Measurements from ENCODE around the gene DPP7. TPM values are rescaled to one million over a fixed set of nuclear protein-coding genes. Genes with fewer than 3 reads are reported as not detected.

The DPP7 gene
- total RNA-seq, 2 experiments from 2014 or later = 344 to 349 TPM

GRCh38 chr9:137130176-137130755 lies 15.7 kb upstream of the DPP7 start:
- Mint-ChIP-seq H3K27ac (peak overlapping the region; percentile 73), H3K4me1 (ENCODE audit: low read depth) (peaks cover 30% of the 10 kb centered on the region), H3K4me3 (peak overlapping the region; percentile 82), H3K36me3 (ENCODE audit: low read depth) (peaks cover 11% of the 10 kb centered on the region), H3K27me3 (peaks cover 15% of the 10 kb centered on the region), H3K9me3 (no peaks in the 10 kb centered on the region)
- H3K4me3 ChIP-seq (ENCODE audit: low read length) = peak overlapping the region; percentile 72
- TF ChIP-seq CTCF (IDR thresholded peaks at IDR 0.05) = no peak
- ATAC-seq (ENCODE audit: poor library complexity) (no peak), DNase-seq (no peak)
- H3K36me3 ChIP-seq (ENCODE audit: insufficient read depth, low read length) = no peaks in the 10 kb centered on the region
- CTCF ChIA-PET = interaction anchor here (0.7 to 2.3 kb wide), 11 partner anchors 9 to 106 kb away, joined by 3 to 7 read pairs (median 5); partner anchors contain the start of genes CYSRT1, MAN1B1, RNF208 and SSNA1
- peaks cover 5 to 7% of the 10 kb centered on the region in 2 experiments for H3K27me3 ChIP-seq (ENCODE audit: control insufficient read depth in 1 of 2, insufficient read depth in 2 of 2, low read length in 2 of 2)
- peak overlapping the region in 1 of 2 donors; percentile 60 for H3K27ac ChIP-seq (ENCODE audit: low read depth in 1 of 2, low read length in 2 of 2)
- peaks cover 37% of the 10 kb centered on the region for H3K4me1 ChIP-seq (ENCODE audit: insufficient read depth, low read length)
- POLR2A ChIA-PET = interaction anchor here (0.5 to 3.7 kb wide), 23 partner anchors 9 to 340 kb away, joined by 3 to 46 read pairs (median 6); partner anchors contain the start of genes ANAPC2, CYSRT1, GRIN1 and MAN1B1
- intact Hi-C loops (cut with DNase I, micrococcal nuclease) = no loop called here
- peaks cover 4 to 19% of the 10 kb centered on the region in 2 experiments for H3K9me3 ChIP-seq (ENCODE audit: control insufficient read depth in 1 of 2, insufficient read depth in 1 of 2, low read length in 2 of 2)

GRCh38 chr9:137129456-137130175 lies 15.1 kb upstream of the DPP7 start:
- Mint-ChIP-seq H3K27me3 (peaks cover 8% of the 10 kb centered on the region), H3K36me3 (ENCODE audit: low read depth) (peaks cover 11% of the 10 kb centered on the region), H3K4me3 (peak overlapping the region; percentile 94), H3K4me1 (ENCODE audit: low read depth) (peaks cover 30% of the 10 kb centered on the region), H3K27ac (peak overlapping the region; percentile 81), H3K9me3 (no peaks in the 10 kb centered on the region)
- ATAC-seq (ENCODE audit: poor library complexity) (peak; percentile 92), DNase-seq (peak; percentile 80 to 97 (median 88))
- peak overlapping the region in 1 of 2 donors; percentile 84 for H3K27ac ChIP-seq (ENCODE audit: low read depth in 1 of 2, low read length in 2 of 2)
- H3K36me3 ChIP-seq (ENCODE audit: insufficient read depth, low read length) = no peaks in the 10 kb centered on the region
- peaks cover 5 to 7% of the 10 kb centered on the region in 2 experiments for H3K27me3 ChIP-seq (ENCODE audit: control insufficient read depth in 1 of 2, insufficient read depth in 2 of 2, low read length in 2 of 2)
- TF ChIP-seq CTCF (IDR thresholded peaks at IDR 0.05) = no peak
- peaks cover 4 to 19% of the 10 kb centered on the region in 2 experiments for H3K9me3 ChIP-seq (ENCODE audit: control insufficient read depth in 1 of 2, insufficient read depth in 1 of 2, low read length in 2 of 2)
- ChIA-PET CTCF (interaction anchor here (0.6 to 2.3 kb wide), 13 partner anchors 9 to 401 kb away, joined by 3 to 7 read pairs (median 4); partner anchors contain the start of genes CYSRT1, MAN1B1, NRARP and RNF208), POLR2A (interaction anchor here (0.5 to 3.7 kb wide), 24 partner anchors 10 to 339 kb away, joined by 3 to 46 read pairs (median 6); partner anchors contain the start of genes ANAPC2, CYSRT1, GRIN1 and MAN1B1)
- H3K4me1 ChIP-seq (ENCODE audit: insufficient read depth, low read length) = peaks cover 37% of the 10 kb centered on the region
- intact Hi-C loops (cut with DNase I, micrococcal nuclease) = loop anchor here (1.0 to 10.0 kb wide), 5 partner anchors 15 to 93 kb away; partner anchors contain the start of genes ANAPC2 (in 1 of the 2), DPP7 (in 1 of the 2), LRRC26 (in 1 of the 2) and MAN1B1 (in 1 of the 2)
- peak overlapping the region; percentile 72 for H3K4me3 ChIP-seq (ENCODE audit: low read length)

GRCh38 chr9:137128862-137129455 lies 14.4 kb upstream of the DPP7 start:
- Histone ChIP-seq H3K27ac (ENCODE audit: low read depth in 1 of 2, low read length in 2 of 2) (peak overlapping the region; percentile 63 to 84), H3K27me3 (ENCODE audit: control insufficient read depth in 1 of 2, insufficient read depth in 2 of 2, low read length in 2 of 2) (peaks cover 0 to 7% of the 10 kb centered on the region in 2 experiments), H3K4me3 (ENCODE audit: low read length) (peak overlapping the region; percentile 72), H3K9me3 (ENCODE audit: control insufficient read depth in 1 of 2, insufficient read depth in 1 of 2, low read length in 2 of 2) (peaks cover 4 to 19% of the 10 kb centered on the region in 2 experiments), H3K36me3 (ENCODE audit: insufficient read depth, low read length) (no peaks in the 10 kb centered on the region), H3K4me1 (ENCODE audit: insufficient read depth, low read length) (peaks cover 37% of the 10 kb centered on the region)
- POLR2A ChIA-PET = interaction anchor here (0.9 to 3.7 kb wide), 21 partner anchors 10 to 330 kb away, joined by 3 to 46 read pairs (median 7); partner anchors contain the start of genes ANAPC2, CYSRT1, GRIN1 and MAN1B1
- TF ChIP-seq CTCF (IDR thresholded peaks at IDR 0.05) = no peak
- Mint-ChIP-seq H3K4me1 (ENCODE audit: low read depth) (peaks cover 30% of the 10 kb centered on the region), H3K27me3 (peaks cover 8% of the 10 kb centered on the region), H3K36me3 (ENCODE audit: low read depth) (peaks cover 11% of the 10 kb centered on the region), H3K4me3 (peak overlapping the region; percentile 93), H3K27ac (peak overlapping the region; percentile 81), H3K9me3 (no peaks in the 10 kb centered on the region)
- DNase-seq (peak in 2 of 14 experiments; percentile 62 to 66), ATAC-seq (ENCODE audit: poor library complexity) (no peak)
- CTCF ChIA-PET = interaction anchor here (0.6 to 2.3 kb wide), 10 partner anchors 8 to 401 kb away, joined by 3 to 7 read pairs (median 4); partner anchors contain the start of genes CYSRT1, MAN1B1, NRARP and RNF208
- intact Hi-C loops (cut with DNase I, micrococcal nuclease) = loop anchor here (1.0 to 10.0 kb wide), 5 partner anchors 15 to 94 kb away; partner anchors contain the start of genes ANAPC2 (in 1 of the 2), DPP7 (in 1 of the 2), LRRC26 (in 1 of the 2) and MAN1B1 (in 1 of the 2)

Measured in CD4-positive, alpha-beta T cell (primary cell).